OCI-LY1 (cell line): ENCODE data around the gene ZNF518A.

ENCODE experiments used
- H2AFZ ChIP-seq: fragments of 200-600 bp; sonication (generic), shearing (Covaris generic); 2 replicates; pipeline ENCODE4 v1.6.0; 2014; ENCODE audit warnings: antibody characterized with exemption, mild to moderate bottlenecking, low read length
- H3F3A ChIP-seq: fragments of 200-600 bp; sonication (generic), shearing (Covaris generic); 2 replicates; pipeline ENCODE4 v1.6.0; 2014; ENCODE audit warnings: mild to moderate bottlenecking, antibody characterized with exemption, low read length, moderate library complexity; ENCODE audit not compliant: insufficient read depth
- H3K27ac ChIP-seq: fragments of 200-600 bp; sonication (generic); 2 replicates; pipeline ENCODE4 v1.5.1; 2014; ENCODE audit warnings: low read length, mixed run types, mild to moderate bottlenecking, low read depth; ENCODE audit not compliant: poor library complexity, severe bottlenecking
- H3K27me3 ChIP-seq: fragments of 200-600 bp; sonication (generic); 2 replicates; pipeline ENCODE4 v1.6.0; 2014; ENCODE audit warnings: antibody characterized with exemption, mild to moderate bottlenecking, low read length, moderate library complexity; ENCODE audit not compliant: insufficient read depth
- H3K36me3 ChIP-seq: fragments of 200-600 bp; sonication (generic); 2 replicates; pipeline ENCODE4 v1.6.1; 2014; ENCODE audit warnings: mild to moderate bottlenecking, antibody characterized with exemption, low read length, moderate library complexity, mixed read lengths; ENCODE audit not compliant: insufficient read depth
- H3K4me1 ChIP-seq: fragments of 200-600 bp; sonication (generic); 2 replicates; pipeline ENCODE4 v1.5.1; 2014; ENCODE audit warnings: mild to moderate bottlenecking, low read length, moderate library complexity; ENCODE audit not compliant: insufficient read depth, severe bottlenecking
- H3K4me2 ChIP-seq: fragments of 200-600 bp; sonication (generic), shearing (Covaris generic); 2 replicates; pipeline ENCODE4 v1.6.1; 2014; ENCODE audit warnings: low read length
- H3K4me3 ChIP-seq: fragments of 200-600 bp; sonication (generic); 2 replicates; pipeline ENCODE4 v1.5.1; 2014; ENCODE audit warnings: low read length, low read depth, mild to moderate bottlenecking, mixed read lengths; ENCODE audit not compliant: poor library complexity, severe bottlenecking
- H3K79me2 ChIP-seq: fragments of 200-600 bp; shearing (Covaris generic); 2 replicates; pipeline ENCODE4 v1.6.1; 2016; ENCODE audit warnings: mixed run types, low read length, mixed read lengths; ENCODE audit not compliant: insufficient read depth
- H3K9ac ChIP-seq: fragments of 200-600 bp; sonication (generic), shearing (Covaris generic); 2 replicates; pipeline ENCODE4 v1.6.1; 2014; ENCODE audit warnings: mild to moderate bottlenecking, low read length, mixed read lengths
- H3K9me2 ChIP-seq: fragments of 200-600 bp; sonication (generic), shearing (Covaris generic); 2 replicates; pipeline ENCODE4 v1.6.1; 2014; ENCODE audit warnings: low read depth, mild to moderate bottlenecking, low read length, mixed read lengths
- H3K9me3 ChIP-seq: fragments of 200-600 bp; shearing (Covaris generic); 2 replicates; pipeline ENCODE4 v1.6.1; 2014; ENCODE audit warnings: low read length, mixed read lengths
- H4K20me1 ChIP-seq: fragments of 200-600 bp; sonication (generic), shearing (Covaris generic); 2 replicates; pipeline ENCODE4 v1.6.0; 2016; ENCODE audit warnings: mild to moderate bottlenecking, low read length; ENCODE audit not compliant: insufficient read depth
- CTCF ChIP-seq: fragments of 200-600 bp; sonication (generic), shearing (Covaris generic); IDR thresholded peaks from 2 replicates; pipeline ENCODE4 v1.5.1; 2017; ENCODE audit warnings: mild to moderate bottlenecking, antibody characterized with exemption, low read length, moderate library complexity, mixed read lengths
- EZH2 ChIP-seq: fragments of 200-600 bp; sonication (generic), shearing (Covaris generic); IDR thresholded peaks from 2 replicates; pipeline ENCODE4 v1.8.0; 2017; ENCODE audit warnings: borderline replicate concordance, mixed run types, mild to moderate bottlenecking, antibody characterized with exemption, low read length, moderate library complexity, mixed read lengths

The ZNF518A gene

DNA sequence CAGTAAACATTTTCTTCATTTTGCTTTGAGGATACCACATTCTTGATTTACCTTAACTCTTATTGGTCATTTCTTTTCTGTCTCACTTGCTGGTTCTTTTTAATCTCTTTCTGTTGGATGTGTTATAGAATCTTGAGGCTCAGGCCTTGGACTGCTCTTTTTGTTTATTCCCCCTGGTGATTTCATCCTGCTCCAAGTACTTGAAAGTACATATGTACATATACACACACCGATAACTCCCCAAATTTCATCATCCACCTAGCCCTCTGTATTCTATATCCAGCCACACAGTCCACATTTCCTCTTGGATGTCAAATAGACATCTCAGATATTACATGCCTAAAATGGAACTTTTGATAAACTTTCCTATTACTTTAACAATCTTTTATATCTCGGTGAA lies 7.5 kb downstream of the ZNF518A start:
- no peaks in the 10 kb centered on the region for H3K9me3 ChIP-seq
- no peaks in the 10 kb centered on the region for H3F3A ChIP-seq
- H3K9me2 ChIP-seq: no peaks in the 10 kb centered on the region
- H3K9ac ChIP-seq: no peak overlapping the region
- H3K36me3 ChIP-seq: peaks cover 41% of the 10 kb centered on the region; the same call in 1 of the 2 replicates
- H3K79me2 ChIP-seq: no peaks in the 10 kb centered on the region
- no peak overlapping the region for H3K4me3 ChIP-seq
- no peaks in the 10 kb centered on the region for H3K27me3 ChIP-seq
- no peak overlapping the region for H3K4me2 ChIP-seq
- H2AFZ ChIP-seq: no peak overlapping the region
- no peaks in the 10 kb centered on the region for H4K20me1 ChIP-seq
- TF ChIP-seq CTCF (no peak), EZH2 (no peak)
- H3K27ac ChIP-seq: no peak overlapping the region
- H3K4me1 ChIP-seq: no peaks in the 10 kb centered on the region

DNA sequence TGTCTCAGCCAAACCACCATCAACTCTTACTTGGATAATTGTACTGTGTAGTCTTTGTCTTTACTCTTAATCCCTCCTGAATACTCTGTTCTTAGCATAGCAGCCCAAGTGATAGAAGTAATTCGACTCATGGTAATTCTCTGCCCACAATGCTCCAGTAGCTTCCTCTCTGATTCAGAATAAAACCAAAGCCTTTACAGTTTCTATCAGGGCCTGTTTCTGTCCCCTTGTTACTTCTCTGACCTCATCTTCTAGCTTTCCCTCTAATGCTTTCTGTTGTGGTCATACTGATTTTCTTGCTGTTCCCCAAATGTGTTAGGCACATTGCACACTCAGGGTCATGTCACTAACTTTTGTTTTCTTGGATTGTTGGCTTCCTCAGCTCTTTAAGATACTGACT lies 8.0 kb downstream of the ZNF518A start:
- Histone ChIP-seq H3K4me2 (no peak overlapping the region), H3K27me3 (no peaks in the 10 kb centered on the region), H3K9me2 (no peaks in the 10 kb centered on the region), H3K27ac (no peak overlapping the region), H3K4me1 (no peaks in the 10 kb centered on the region), H3K9ac (no peak overlapping the region), H3F3A (no peaks in the 10 kb centered on the region), H3K4me3 (no peak overlapping the region), H2AFZ (no peak overlapping the region), H3K36me3 (peaks cover 43% of the 10 kb centered on the region), H3K79me2 (no peaks in the 10 kb centered on the region), H3K9me3 (no peaks in the 10 kb centered on the region), H4K20me1 (no peaks in the 10 kb centered on the region)
- TF ChIP-seq EZH2: no peak
- no peak for TF ChIP-seq CTCF

DNA sequence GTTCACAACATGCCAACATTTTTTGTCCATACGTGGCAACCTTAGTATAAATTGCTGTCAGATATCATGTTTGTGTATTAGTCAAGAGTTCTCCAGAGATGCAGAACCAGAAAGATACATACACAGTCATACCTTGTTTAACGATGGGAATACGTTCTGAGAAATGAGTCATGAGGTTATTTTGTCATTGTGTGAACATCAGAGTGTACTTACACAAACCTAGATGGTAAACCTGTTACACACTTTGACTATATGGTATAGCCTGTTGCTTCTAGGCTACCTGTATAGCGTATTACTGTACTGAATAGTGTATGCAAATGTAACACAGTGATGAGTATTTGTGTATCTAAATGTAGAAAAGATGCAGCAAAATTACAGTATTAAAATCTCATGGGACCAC lies 22.3 kb downstream of the ZNF518A start:
- Histone ChIP-seq H3K4me1 (no peaks in the 10 kb centered on the region), H3K9ac (no peak overlapping the region), H3F3A (no peaks in the 10 kb centered on the region), H3K36me3 (peaks cover 44% of the 10 kb centered on the region), H3K9me2 (no peaks in the 10 kb centered on the region), H3K79me2 (no peaks in the 10 kb centered on the region), H4K20me1 (no peaks in the 10 kb centered on the region), H3K27me3 (no peaks in the 10 kb centered on the region), H3K27ac (no peak overlapping the region), H3K9me3 (no peaks in the 10 kb centered on the region), H3K4me2 (no peak overlapping the region), H2AFZ (no peak overlapping the region), H3K4me3 (no peak overlapping the region)
- TF ChIP-seq CTCF (no peak), EZH2 (no peak)
